ENCODE data around the gene CMIP. TPM values are rescaled to one million over a fixed set of nuclear protein-coding genes. Genes with fewer than 3 reads are reported as not detected.

Gene CMIP
- total RNA-seq, 1 experiment from 2014 or later, result 63.7 TPM

DNA sequence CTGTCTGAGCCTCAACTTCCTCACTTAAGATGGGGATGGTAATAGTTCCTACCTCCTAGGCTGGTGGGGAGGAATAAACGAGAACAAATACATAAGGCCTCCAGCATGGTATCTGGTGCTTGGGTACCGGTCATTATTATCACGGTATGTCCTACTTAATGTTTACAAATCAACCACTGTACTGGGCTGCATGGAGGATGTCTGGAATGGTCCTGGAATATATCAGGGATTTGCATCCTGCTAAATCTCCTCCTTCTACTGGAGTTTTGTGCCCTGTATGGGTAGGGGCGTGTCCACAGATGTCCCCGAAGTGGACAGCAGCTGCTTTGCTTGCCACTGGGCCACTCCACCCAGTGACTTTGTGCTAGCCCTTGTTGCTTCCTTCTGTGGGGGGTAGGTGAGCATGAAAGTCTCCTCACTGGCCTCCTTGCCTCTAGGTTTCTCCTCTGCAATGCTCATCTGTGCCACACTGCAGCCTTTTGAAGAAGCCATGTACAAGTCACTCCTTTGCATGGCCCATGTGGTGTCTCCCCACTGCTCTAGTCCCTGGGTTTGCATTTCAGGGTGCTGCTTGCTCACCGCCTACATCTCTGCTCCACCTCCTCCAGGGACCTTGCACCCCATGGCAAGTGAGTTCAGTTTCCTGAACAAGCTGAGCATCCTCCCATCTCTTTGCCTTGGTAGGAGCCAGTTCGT, 2.2 kb upstream of the CMIP start (continued):
- TF ChIP-seq, protein P1, sequence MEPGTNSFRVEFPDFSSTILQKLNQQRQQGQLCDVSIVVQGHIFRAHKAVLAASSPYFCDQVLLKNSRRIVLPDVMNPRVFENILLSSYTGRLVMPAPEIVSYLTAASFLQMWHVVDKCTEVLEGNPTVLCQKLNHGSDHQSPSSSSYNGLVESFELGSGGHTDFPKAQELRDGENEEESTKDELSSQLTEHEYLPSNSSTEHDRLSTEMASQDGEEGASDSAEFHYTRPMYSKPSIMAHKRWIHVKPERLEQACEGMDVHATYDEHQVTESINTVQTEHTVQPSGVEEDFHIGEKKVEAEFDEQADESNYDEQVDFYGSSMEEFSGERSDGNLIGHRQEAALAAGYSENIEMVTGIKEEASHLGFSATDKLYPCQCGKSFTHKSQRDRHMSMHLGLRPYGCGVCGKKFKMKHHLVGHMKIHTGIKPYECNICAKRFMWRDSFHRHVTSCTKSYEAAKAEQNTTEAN (CRISPR knock-in tag; IDR thresholded peaks at IDR 0.05), result no peak
- no peak for TF ChIP-seq ZBTB21 (CRISPR knock-in tag; IDR thresholded peaks at IDR 0.05; ENCODE audit: borderline replicate concordance)
- TF ChIP-seq IRF2 (CRISPR knock-in tag; IDR thresholded peaks at IDR 0.05; ENCODE audit: borderline replicate concordance, low read depth), result no peak
- no peak for TF ChIP-seq PRRX2 (CRISPR knock-in tag; IDR thresholded peaks at IDR 0.05)
- no peak for TF ChIP-seq RELA (CRISPR knock-in tag; IDR thresholded peaks at IDR 0.05; ENCODE audit: borderline replicate concordance)
- no peak for TF ChIP-seq SMAD3 (CRISPR knock-in tag; IDR thresholded peaks at IDR 0.05; ENCODE audit: borderline replicate concordance)
- no peak for TF ChIP-seq ZNF423 (CRISPR knock-in tag; IDR thresholded peaks at IDR 0.05)
- TF ChIP-seq ZNF263 (CRISPR knock-in tag; IDR thresholded peaks at IDR 0.05; ENCODE audit: low read depth), result no peak

DNA sequence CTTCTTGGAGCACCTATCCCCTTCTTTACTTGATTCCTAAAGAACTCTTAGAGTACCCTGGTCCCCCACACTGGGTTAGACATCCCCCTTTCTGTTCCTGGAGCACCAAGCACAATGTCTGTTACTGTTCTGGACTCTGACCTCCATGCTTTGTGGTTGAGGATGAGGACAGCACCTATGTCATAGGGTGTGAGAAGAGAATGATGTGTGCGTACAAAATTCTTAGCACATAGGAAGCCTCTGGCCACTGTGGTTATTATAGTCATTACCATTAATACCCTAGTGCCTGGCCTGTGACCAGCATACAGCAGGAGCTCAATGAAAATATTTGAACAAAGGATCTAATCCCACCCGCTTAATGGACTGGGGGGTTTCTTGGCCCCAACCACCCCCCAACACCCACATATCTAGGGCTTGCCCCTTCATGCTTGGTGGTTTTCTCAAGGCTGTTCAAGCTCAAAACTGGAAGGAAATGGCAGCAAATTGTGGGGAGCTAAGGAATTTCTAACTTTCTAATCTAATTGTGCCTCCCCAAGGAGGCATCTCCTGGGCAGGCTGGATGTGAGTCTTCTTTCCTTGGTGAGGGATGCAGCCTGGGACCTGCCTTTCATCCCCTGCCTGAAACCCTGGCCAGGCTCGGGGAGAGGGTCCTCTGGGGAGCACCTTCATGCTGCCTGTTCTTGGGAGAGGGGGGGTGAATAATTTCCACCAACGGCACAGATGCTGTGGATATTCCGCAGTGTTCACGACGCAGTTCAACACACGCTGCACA, 1.5 kb upstream of the CMIP start:
- no peak for TF ChIP-seq CREM (CRISPR knock-in tag; IDR thresholded peaks at IDR 0.05)
- no peak for TF ChIP-seq NFATC4 (CRISPR knock-in tag; IDR thresholded peaks at IDR 0.05)
- TF ChIP-seq ZNF423 (CRISPR knock-in tag; IDR thresholded peaks at IDR 0.05), result no peak
- no peak for TF ChIP-seq ATF2 (CRISPR knock-in tag; IDR thresholded peaks at IDR 0.05; ENCODE audit: borderline replicate concordance, low read depth)
- no peak for TF ChIP-seq SMAD4 (CRISPR knock-in tag; IDR thresholded peaks at IDR 0.05)
- TF ChIP-seq ZNF263 (CRISPR knock-in tag; IDR thresholded peaks at IDR 0.05; ENCODE audit: low read depth), result peak; percentile 83
- peak overlapping the region; percentile 73 for H3K4me3 Mint-ChIP-seq
- peaks cover 24% of the 10 kb centered on the region for H3K27me3 Mint-ChIP-seq (ENCODE audit: low read depth)
- no peaks in the 10 kb centered on the region for H3K36me3 Mint-ChIP-seq
- ATAC-seq, result no peak
- peaks cover 27% of the 10 kb centered on the region for H3K4me1 Mint-ChIP-seq
- ChIA-PET POLR2A (interaction anchor here (0.6 to 1.1 kb wide), 2 partner anchors 13 to 71 kb away, joined by 3 to 4 read pairs; no protein-coding TSS in a partner anchor), CTCF (interaction anchor here (0.8 to 1.3 kb wide), 2 partner anchors 9 to 143 kb away, joined by 3 to 4 read pairs; no protein-coding TSS in a partner anchor)
- no peaks in the 10 kb centered on the region for H3K9me3 Mint-ChIP-seq
- peak overlapping the region; percentile 53 for H3K27ac Mint-ChIP-seq
- no peak for DNase-seq (ENCODE audit: low spot score)

- POLR2A ChIA-PET, result interaction anchor here (0.6 to 1.1 kb wide), 2 partner anchors 70 to 305 kb away, joined by 3 to 4 read pairs; no protein-coding TSS in a partner anchor
- CTCF ChIA-PET, result interaction anchor here (0.6 to 1.3 kb wide), 3 partner anchors 8 to 1334 kb away, joined by 3 read pairs; no protein-coding TSS in a partner anchor
- H3K27ac Mint-ChIP-seq, result peak overlapping the region; percentile 53
Observed at GRCh38 chr16:81443688-81444447, 740 bp upstream of the CMIP start.

More at GRCh38 chr16:81443688-81444447, 740 bp upstream of the CMIP start:
- TF ChIP-seq, protein P2, sequence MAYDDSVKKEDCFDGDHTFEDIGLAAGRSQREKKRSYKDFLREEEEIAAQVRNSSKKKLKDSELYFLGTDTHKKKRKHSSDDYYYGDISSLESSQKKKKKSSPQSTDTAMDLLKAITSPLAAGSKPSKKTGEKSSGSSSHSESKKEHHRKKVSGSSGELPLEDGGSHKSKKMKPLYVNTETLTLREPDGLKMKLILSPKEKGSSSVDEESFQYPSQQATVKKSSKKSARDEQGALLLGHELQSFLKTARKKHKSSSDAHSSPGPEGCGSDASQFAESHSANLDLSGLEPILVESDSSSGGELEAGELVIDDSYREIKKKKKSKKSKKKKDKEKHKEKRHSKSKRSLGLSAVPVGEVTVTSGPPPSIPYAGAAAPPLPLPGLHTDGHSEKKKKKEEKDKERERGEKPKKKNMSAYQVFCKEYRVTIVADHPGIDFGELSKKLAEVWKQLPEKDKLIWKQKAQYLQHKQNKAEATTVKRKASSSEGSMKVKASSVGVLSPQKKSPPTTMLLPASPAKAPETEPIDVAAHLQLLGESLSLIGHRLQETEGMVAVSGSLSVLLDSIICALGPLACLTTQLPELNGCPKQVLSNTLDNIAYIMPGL (CRISPR knock-in tag; IDR thresholded peaks at IDR 0.05), result no peak
- 0 out of 2 replicates have a peak, but pooled peaks have one; percentile 37 for TF ChIP-seq ETV6 (CRISPR knock-in tag; IDR thresholded peaks at IDR 0.05)
- no peak for DNase-seq (ENCODE audit: low spot score)
- H3K4me1 Mint-ChIP-seq, result peaks cover 33% of the 10 kb centered on the region
- H3K36me3 Mint-ChIP-seq, result no peaks in the 10 kb centered on the region
- H3K27me3 Mint-ChIP-seq (ENCODE audit: low read depth), result peaks cover 24% of the 10 kb centered on the region
- no peak for ATAC-seq
- H3K9me3 Mint-ChIP-seq, result no peaks in the 10 kb centered on the region
- peak overlapping the region; percentile 73 for H3K4me3 Mint-ChIP-seq

Measured in WTC11 (cell line).